WERI-Rb-1 (cell line): ENCODE results near the gene ARL11.

ENCODE experiments used
- DNase-seq: peaks from one replicate; pipeline ENCODE4 v3.0.0-alpha.2; 2020
- H3K27ac ChIP-seq: fragments of 250-450 bp; sonication (Bioruptor Pico); 2 replicates; pipeline ENCODE4 v1.5.1; 2020; ENCODE audit warnings: mild to moderate bottlenecking, moderate library complexity
- H3K27me3 ChIP-seq: fragments of 250-450 bp; sonication (Bioruptor Pico); 2 replicates; pipeline ENCODE4 v1.5.1; 2021; ENCODE audit warnings: mild to moderate bottlenecking, low read depth, moderate library complexity; ENCODE audit not compliant: insufficient read depth, severe bottlenecking
- H3K36me3 ChIP-seq: fragments of 250-450 bp; sonication (Bioruptor Pico); 2 replicates; pipeline ENCODE4 v1.5.1; 2020; ENCODE audit warnings: mild to moderate bottlenecking, moderate library complexity
- H3K4me3 ChIP-seq: 2 replicates; pipeline ENCODE4 v1.5.1; 2011; ENCODE audit warnings: low read depth, mild to moderate bottlenecking, control low read depth, low read length
- H3K9me3 ChIP-seq: fragments of 250-450 bp; sonication (Bioruptor Pico); 2 replicates; pipeline ENCODE4 v1.5.1; 2021; ENCODE audit warnings: mild to moderate bottlenecking, moderate library complexity; ENCODE audit not compliant: severe bottlenecking
- TF ChIP-seq, protein P1 (sequence below): IDR thresholded peaks from 2 replicates; pipeline ENCODE4 v1.5.1; 2011; ENCODE audit warnings: low read depth, mild to moderate bottlenecking, control low read depth, inconsistent platforms, low read length

Gene ARL11

GRCh38 chr13:49624229-49624628, 4.1 kb upstream of the ARL11 start:
- Histone ChIP-seq H3K9me3 (no peaks in the 10 kb centered on the region), H3K4me3 (no peak overlapping the region), H3K27me3 (no peaks in the 10 kb centered on the region), H3K36me3 (no peaks in the 10 kb centered on the region), H3K27ac (no peak overlapping the region)
- DNase-seq, result no peak
- TF ChIP-seq, protein P1, sequence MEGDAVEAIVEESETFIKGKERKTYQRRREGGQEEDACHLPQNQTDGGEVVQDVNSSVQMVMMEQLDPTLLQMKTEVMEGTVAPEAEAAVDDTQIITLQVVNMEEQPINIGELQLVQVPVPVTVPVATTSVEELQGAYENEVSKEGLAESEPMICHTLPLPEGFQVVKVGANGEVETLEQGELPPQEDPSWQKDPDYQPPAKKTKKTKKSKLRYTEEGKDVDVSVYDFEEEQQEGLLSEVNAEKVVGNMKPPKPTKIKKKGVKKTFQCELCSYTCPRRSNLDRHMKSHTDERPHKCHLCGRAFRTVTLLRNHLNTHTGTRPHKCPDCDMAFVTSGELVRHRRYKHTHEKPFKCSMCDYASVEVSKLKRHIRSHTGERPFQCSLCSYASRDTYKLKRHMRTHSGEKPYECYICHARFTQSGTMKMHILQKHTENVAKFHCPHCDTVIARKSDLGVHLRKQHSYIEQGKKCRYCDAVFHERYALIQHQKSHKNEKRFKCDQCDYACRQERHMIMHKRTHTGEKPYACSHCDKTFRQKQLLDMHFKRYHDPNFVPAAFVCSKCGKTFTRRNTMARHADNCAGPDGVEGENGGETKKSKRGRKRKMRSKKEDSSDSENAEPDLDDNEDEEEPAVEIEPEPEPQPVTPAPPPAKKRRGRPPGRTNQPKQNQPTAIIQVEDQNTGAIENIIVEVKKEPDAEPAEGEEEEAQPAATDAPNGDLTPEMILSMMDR, result no peak

DNA sequence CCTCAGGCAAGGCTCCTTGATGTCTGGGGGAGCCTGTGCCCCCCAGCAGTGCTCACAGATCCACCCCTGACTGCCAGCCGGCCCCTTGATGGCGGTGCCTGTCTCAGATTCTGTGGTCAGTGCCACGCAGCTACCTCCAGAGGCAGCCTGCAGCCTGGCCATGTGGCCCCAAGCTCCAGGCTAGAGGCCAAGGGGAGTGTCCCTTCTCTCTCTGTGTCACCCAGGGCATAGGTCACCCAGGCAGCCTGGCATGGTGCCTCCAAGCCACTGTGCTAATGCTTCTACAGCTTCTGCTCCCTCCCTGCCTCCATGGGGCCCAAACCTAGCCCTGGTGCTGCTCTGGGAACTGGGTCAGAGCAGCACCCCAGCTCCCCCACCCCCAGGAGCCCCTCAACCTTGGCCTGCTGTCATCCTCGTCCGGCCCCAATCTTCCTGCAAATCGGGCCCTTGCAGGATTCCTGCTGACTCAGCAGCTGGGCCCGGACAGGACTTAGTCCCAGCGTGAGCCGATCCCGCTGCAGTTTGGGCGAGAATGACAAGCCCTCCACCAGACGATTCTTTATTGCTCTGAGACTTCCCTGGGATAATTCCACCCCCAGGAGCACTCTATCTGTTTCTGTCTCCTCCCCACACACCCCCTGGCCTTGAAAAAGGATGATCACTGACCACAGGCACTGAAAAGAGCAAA, 2.8 kb upstream of the ARL11 start:
- no peak for DNase-seq
- Histone ChIP-seq H3K9me3 (no peaks in the 10 kb centered on the region), H3K27me3 (no peaks in the 10 kb centered on the region), H3K4me3 (no peak overlapping the region), H3K36me3 (no peaks in the 10 kb centered on the region), H3K27ac (no peak overlapping the region)
- TF ChIP-seq, protein P1, result no peak

DNA sequence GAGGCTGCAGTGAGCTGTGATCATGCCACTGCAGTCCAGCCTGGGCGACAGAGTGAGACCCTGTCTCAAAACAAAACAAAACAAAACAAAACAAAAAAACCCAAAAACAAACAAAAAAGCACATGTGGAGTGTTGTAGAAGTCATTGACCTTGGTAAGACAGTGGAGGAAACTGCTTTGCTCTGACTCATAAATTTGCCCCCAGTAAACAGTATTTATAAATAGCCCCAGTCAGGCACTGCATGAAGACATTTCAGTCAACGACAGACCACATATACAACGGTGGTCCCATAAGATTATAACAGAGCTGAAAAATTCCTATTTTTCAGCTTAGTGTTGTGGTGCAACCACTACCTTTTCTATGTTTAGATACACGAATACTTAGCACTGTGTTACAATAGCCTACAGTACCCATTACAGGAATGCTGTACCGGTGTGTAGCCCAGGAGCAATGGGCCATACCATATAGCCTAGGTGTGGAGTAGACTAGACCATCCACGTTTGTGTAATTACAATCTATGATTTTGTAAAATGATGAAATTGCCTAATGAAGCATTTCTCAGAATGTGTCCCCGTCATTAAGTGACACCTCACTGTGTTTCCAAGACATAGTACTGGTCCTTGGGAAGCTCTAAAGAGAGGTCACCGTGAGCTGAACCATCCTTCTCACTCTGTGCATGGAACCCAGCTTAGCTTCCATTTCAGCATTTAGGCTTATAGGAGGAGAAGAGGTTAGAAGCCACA, 1.1 kb downstream of the ARL11 start:
- TF ChIP-seq, protein P1, result no peak
- H3K27ac ChIP-seq, result no peak overlapping the region
- no peak overlapping the region for H3K4me3 ChIP-seq
- no peaks in the 10 kb centered on the region for H3K27me3 ChIP-seq
- H3K36me3 ChIP-seq, result no peaks in the 10 kb centered on the region
- no peak for DNase-seq
- no peaks in the 10 kb centered on the region for H3K9me3 ChIP-seq

DNA sequence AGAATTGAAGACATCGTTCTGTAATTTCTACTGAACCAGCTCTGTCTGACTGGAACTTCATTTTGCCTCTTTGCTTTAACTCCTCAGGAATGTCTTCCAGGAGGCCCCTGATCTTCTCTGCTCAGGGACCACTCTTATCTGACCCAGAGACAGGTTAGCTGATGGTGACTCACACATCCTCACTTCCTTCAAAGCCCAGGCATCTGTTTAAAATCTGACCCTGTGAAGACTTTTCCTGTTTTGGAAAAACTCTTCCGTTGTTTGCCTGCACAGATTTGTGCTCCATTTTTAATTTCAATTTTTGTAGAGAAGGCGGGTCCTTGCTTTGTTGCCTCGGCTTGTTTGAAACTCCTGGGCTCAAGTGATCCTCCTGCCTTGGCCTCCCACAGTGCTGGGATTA, 1.6 kb downstream of the ARL11 start:
- Histone ChIP-seq H3K36me3 (no peaks in the 10 kb centered on the region), H3K27ac (no peak overlapping the region), H3K4me3 (no peak overlapping the region), H3K9me3 (no peaks in the 10 kb centered on the region), H3K27me3 (no peaks in the 10 kb centered on the region)
- no peak for DNase-seq
- TF ChIP-seq, protein P1, result no peak

- DNase-seq, result no peak
- TF ChIP-seq, protein P1, result no peak
- Histone ChIP-seq H3K36me3 (no peaks in the 10 kb centered on the region), H3K27me3 (no peaks in the 10 kb centered on the region), H3K9me3 (no peaks in the 10 kb centered on the region), H3K27ac (no peak overlapping the region), H3K4me3 (no peak overlapping the region)
These were observed 2.3 kb downstream of the ARL11 start for GRCh38 chr13:49630580-49630979.
